PC-3 (cell line): Measurements from ENCODE around the gene SLC6A16. TPM values are rescaled to one million over a fixed set of nuclear protein-coding genes. Genes with fewer than 3 reads are reported as not detected.

ENCODE experiments used
- ATAC-seq: fragments of 200-7000 bp; cut with Tn5 transposase; 2 replicates; pipeline ENCODE4 v1.9.1; 2020; ENCODE audit warnings: mild to moderate bottlenecking, moderate library complexity
- BruUV-seq: library from RNA; stranded (reverse); fragments of 400-500 nt; replicated peaks from 2 replicates; lab custom pipeline; 2021; lab: Mats Ljungman, UMichigan
- CTCF ChIA-PET: fragments of 300-600 bp; sonication (Branson Sonifier 250); formaldehyde crosslinking; loops from one replicate; lab custom pipeline; 2022; ENCODE audit warnings: antibody characterized with exemption; lab: Charles Lee
- POLR2A ChIA-PET: fragments of 300-600 bp; sonication (Branson Sonifier 250); formaldehyde crosslinking; loops from one replicate; lab custom pipeline; 2022; ENCODE audit warnings: antibody characterized with exemption; ENCODE audit not compliant: unreplicated experiment; lab: Charles Lee
- DNase-seq: peaks from one replicate; pipeline ENCODE4 v3.0.0-alpha.2; 2015
- H2AFZ ChIP-seq: fragments of 300-600 bp; sonication (generic); 2 replicates; pipeline ENCODE4 v1.6.0; 2016; ENCODE audit warnings: antibody characterized with exemption, low read length
- H3F3A ChIP-seq: fragments of 300-600 bp; sonication (generic); one replicate; pipeline ENCODE4 v1.6.0; 2017; ENCODE audit warnings: antibody characterized with exemption, low read length, control low read depth, mild to moderate bottlenecking; ENCODE audit not compliant: unreplicated experiment
- H3K27ac ChIP-seq: fragments of 300-600 bp; sonication (generic); 2 replicates; pipeline ENCODE4 v1.5.1; 2016; ENCODE audit warnings: mild to moderate bottlenecking, low read length
- H3K27me3 ChIP-seq: fragments of 300-600 bp; sonication (generic); 2 replicates; pipeline ENCODE4 v1.6.1; 2016; ENCODE audit warnings: low read length, mixed read lengths
- H3K36me3 ChIP-seq: fragments of 300-600 bp; sonication (generic); 2 replicates; pipeline ENCODE4 v1.6.1; 2016; ENCODE audit warnings: low read depth, mixed run types, low read length, mixed read lengths
- H3K4me1 ChIP-seq: fragments of 300-600 bp; sonication (generic); 2 replicates; pipeline ENCODE4 v1.5.1; 2016; ENCODE audit warnings: low read length; ENCODE audit not compliant: insufficient read depth
- H3K4me2 ChIP-seq: fragments of 300-600 bp; sonication (generic); 2 replicates; pipeline ENCODE4 v1.6.0; 2016; ENCODE audit warnings: low read length
- H3K4me3 ChIP-seq: fragments of 300-600 bp; sonication (generic); 2 replicates; pipeline ENCODE4 v1.5.1; 2016; ENCODE audit warnings: mild to moderate bottlenecking, low read length, mixed read lengths
- H3K79me2 ChIP-seq: fragments of 300-600 bp; sonication (generic); 2 replicates; pipeline ENCODE4 v1.6.1; 2017; ENCODE audit warnings: low read length, mixed read lengths
- H3K9ac ChIP-seq: fragments of 300-600 bp; sonication (generic); 2 replicates; pipeline ENCODE4 v1.6.0; 2016; ENCODE audit warnings: mild to moderate bottlenecking, low read length
- H3K9me2 ChIP-seq: fragments of 300-600 bp; sonication (generic); replicated peaks from 2 replicates; pipeline ENCODE4 v1.6.1; 2016; ENCODE audit warnings: mixed run types, low read length, mixed read lengths
- H3K9me3 ChIP-seq: fragments of 300-600 bp; sonication (generic); 2 replicates; pipeline ENCODE4 v1.6.1; 2016; ENCODE audit warnings: low read length, mixed read lengths
- H4K20me1 ChIP-seq: fragments of 300-600 bp; sonication (generic); 2 replicates; pipeline ENCODE4 v1.6.1; 2016; ENCODE audit warnings: low read length, mixed read lengths
- EZH2 ChIP-seq: fragments of 300-600 bp; sonication (generic); IDR thresholded peaks from one replicate; pipeline ENCODE4 v1.6.1; 2017; ENCODE audit warnings: antibody characterized with exemption, mild to moderate bottlenecking, low read length; ENCODE audit not compliant: unreplicated experiment
- EZH2phosphoT487 ChIP-seq: fragments of 300-600 bp; sonication (generic); IDR thresholded peaks from 2 replicates; pipeline ENCODE4 v1.6.1; 2018; ENCODE audit warnings: mild to moderate bottlenecking, antibody characterized with exemption, low read length, borderline replicate concordance
- intact Hi-C: fragments of 100-400 bp; cut with micrococcal nuclease; formaldehyde crosslinking; loops from 2 replicates; pipeline ENCODE4 v1.9.0; 2023
- microRNA-seq: library from miRNA; unstranded; fragments of <30 nt; microRNA quantifications from one replicate; pipeline ENCODE4 v1.1.0, GENCODE V29; 2020; ENCODE audit not compliant: unreplicated experiment
- total RNA-seq: library from RNA; depleted of rRNA; stranded (reverse); fragments of >200 nt; gene quantifications from 2 replicates; pipeline ENCODE4 v1.2.3, GENCODE V29; 2014; rRNA removed
- TF ChIP-seq, protein P1 (sequence below): fragments of 300-600 bp; sonication (generic); conservative IDR thresholded peaks from 2 replicates; pipeline ENCODE4 v1.5.1; 2017; ENCODE audit warnings: antibody characterized with exemption, low read depth, mild to moderate bottlenecking, low read length

SLC6A16 gene
- total RNA-seq, 1 experiment from 2014 or later, result not detected

GRCh38 chr19:49241769-49242168 is 83.2 kb downstream of the SLC6A16 start:
- ChIA-PET CTCF (no interaction called here), POLR2A (interaction anchor here (0.6 kb wide), 1 partner anchor 164 kb away, joined by 23 read pairs; no protein-coding TSS in a partner anchor)
- no peaks in the 10 kb centered on the region for H3K79me2 ChIP-seq
- H3K4me3 ChIP-seq, result no peak overlapping the region
- DNase-seq, result no peak
- no peaks in the 10 kb centered on the region for H3K4me1 ChIP-seq
- H3F3A ChIP-seq, result no peaks in the 10 kb centered on the region
- H3K27me3 ChIP-seq, result no peaks in the 10 kb centered on the region
- no peaks in the 10 kb centered on the region for H3K9me2 ChIP-seq
- intact Hi-C loops, result no loop called here
- no peak for ATAC-seq
- no peak overlapping the region for H3K27ac ChIP-seq
- TF ChIP-seq, protein P1, sequence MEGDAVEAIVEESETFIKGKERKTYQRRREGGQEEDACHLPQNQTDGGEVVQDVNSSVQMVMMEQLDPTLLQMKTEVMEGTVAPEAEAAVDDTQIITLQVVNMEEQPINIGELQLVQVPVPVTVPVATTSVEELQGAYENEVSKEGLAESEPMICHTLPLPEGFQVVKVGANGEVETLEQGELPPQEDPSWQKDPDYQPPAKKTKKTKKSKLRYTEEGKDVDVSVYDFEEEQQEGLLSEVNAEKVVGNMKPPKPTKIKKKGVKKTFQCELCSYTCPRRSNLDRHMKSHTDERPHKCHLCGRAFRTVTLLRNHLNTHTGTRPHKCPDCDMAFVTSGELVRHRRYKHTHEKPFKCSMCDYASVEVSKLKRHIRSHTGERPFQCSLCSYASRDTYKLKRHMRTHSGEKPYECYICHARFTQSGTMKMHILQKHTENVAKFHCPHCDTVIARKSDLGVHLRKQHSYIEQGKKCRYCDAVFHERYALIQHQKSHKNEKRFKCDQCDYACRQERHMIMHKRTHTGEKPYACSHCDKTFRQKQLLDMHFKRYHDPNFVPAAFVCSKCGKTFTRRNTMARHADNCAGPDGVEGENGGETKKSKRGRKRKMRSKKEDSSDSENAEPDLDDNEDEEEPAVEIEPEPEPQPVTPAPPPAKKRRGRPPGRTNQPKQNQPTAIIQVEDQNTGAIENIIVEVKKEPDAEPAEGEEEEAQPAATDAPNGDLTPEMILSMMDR, result no peak
- TF ChIP-seq EZH2phosphoT487 (no peak), EZH2 (no peak)
- H3K9ac ChIP-seq, result no peak overlapping the region
- no peak overlapping the region for H3K4me2 ChIP-seq
- no peak overlapping the region for H2AFZ ChIP-seq
- no peaks in the 10 kb centered on the region for H3K36me3 ChIP-seq
- H4K20me1 ChIP-seq, result no peaks in the 10 kb centered on the region
- H3K9me3 ChIP-seq, result no peaks in the 10 kb centered on the region
- no TSS peak for BruUV-seq

Small RNA genes lying within 50 kb of the gene (microRNA-seq; reads per million reads assigned to microRNA genes)
- not detected for gene MIR4324

Other genes with a start within 250 kb of the SLC6A16 start
- gene SNRNP70, start 239.7 kb downstream of the SLC6A16 start, total RNA-seq, result 367 and 485 TPM in 2 replicates
- gene LIN7B, start 210.8 kb downstream of the SLC6A16 start, total RNA-seq, result 5.8 and 11.6 TPM in 2 replicates
- gene C19orf73, start 206.0 kb downstream of the SLC6A16 start, total RNA-seq, result 0.15 TPM in 1 of 2 replicates, not detected in the other
- gene PPFIA3, start 205.6 kb downstream of the SLC6A16 start, total RNA-seq, result 56.3 and 59.0 TPM in 2 replicates
- not detected in 2 replicates for gene HRC, start 169.8 kb downstream of the SLC6A16 start, total RNA-seq
- gene TRPM4, start 167.4 kb downstream of the SLC6A16 start, total RNA-seq, result 30.0 and 40.4 TPM in 2 replicates
- not detected in 2 replicates for gene CD37, start 10.2 kb upstream of the SLC6A16 start, total RNA-seq
- 56.2 and 72.2 TPM in 2 replicates for gene TEAD2, start 37.2 kb upstream of the SLC6A16 start, total RNA-seq
- 2.4 and 4.2 TPM in 2 replicates for gene DKKL1, start 38.7 kb upstream of the SLC6A16 start, total RNA-seq
- not detected in 2 replicates for gene KASH5, start 63.1 kb upstream of the SLC6A16 start, total RNA-seq
- gene PTH2, start 98.2 kb upstream of the SLC6A16 start, total RNA-seq, result not detected in 2 replicates
- gene GFY, start 100.2 kb upstream of the SLC6A16 start, total RNA-seq, result not detected in 2 replicates
- gene SLC17A7, start 116.3 kb upstream of the SLC6A16 start, total RNA-seq, result 0.11 TPM in 1 of 2 replicates, not detected in the other
- gene PIH1D1, start 126.6 kb upstream of the SLC6A16 start, total RNA-seq, result 171 and 200 TPM in 2 replicates
- gene ALDH16A1, start 128.0 kb upstream of the SLC6A16 start, total RNA-seq, result not detected in 2 replicates
- gene FLT3LG, start 149.0 kb upstream of the SLC6A16 start, total RNA-seq, result 0.18 and 2.8 TPM in 2 replicates
- 3,023 and 3,169 TPM in 2 replicates for gene RPL13A, start 162.4 kb upstream of the SLC6A16 start, total RNA-seq
- gene RPS11, start 171.2 kb upstream of the SLC6A16 start, total RNA-seq, result 3,913 and 5,174 TPM in 2 replicates
- gene FCGRT, start 187.5 kb upstream of the SLC6A16 start, total RNA-seq, result 46.3 and 46.7 TPM in 2 replicates
- gene RCN3, start 202.8 kb upstream of the SLC6A16 start, total RNA-seq, result 33.7 and 70.4 TPM in 2 replicates